ENCODE data around the gene ST6GALNAC3. TPM values are rescaled to one million over a fixed set of nuclear protein-coding genes. Genes with fewer than 3 reads are reported as not detected.

Gene ST6GALNAC3
- total and polyA plus RNA-seq, 2 donors from 2014 or later, result 8.8 to 15.8 TPM

DNA sequence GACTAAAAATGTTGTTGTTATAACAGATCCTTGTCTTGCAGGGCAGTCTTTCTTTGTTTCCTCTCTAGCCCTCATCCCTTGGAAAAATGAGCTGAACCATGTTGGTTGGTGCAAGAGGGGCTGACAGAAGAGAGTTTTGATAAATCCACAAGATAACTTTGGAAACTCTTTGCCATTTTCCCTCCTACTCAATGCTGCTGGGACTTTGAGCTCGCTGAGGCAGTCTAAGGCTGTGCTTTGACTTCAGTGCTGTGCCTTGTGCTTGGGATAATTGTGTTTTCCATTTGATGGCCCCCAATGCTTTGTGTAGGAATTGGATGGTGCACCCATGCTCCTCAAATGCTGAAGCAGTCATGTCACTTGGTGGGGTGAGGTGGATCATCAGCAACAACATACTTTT, 31.7 kb downstream of the ST6GALNAC3 start:
- no peaks in the 10 kb centered on the region for H3K9me3 ChIP-seq (ENCODE audit: control insufficient read depth in 2 of 3, insufficient read depth in 1 of 3, low read length in 3 of 3)
- no peak for FAIRE-seq

GRCh38 chr1:76106719-76107235, 32.2 kb downstream of the ST6GALNAC3 start:
- intact Hi-C loops (cut with DNase I), result no loop called here
- H3K9ac ChIP-seq (ENCODE audit: low read length in 3 of 3), result no peak overlapping the region
- no peaks in the 10 kb centered on the region for H3K4me1 ChIP-seq (ENCODE audit: control insufficient read depth in 2 of 3, insufficient read depth in 2 of 3, low read depth in 1 of 3, low read length in 3 of 3)
- no peak for FAIRE-seq
- no peak for TF ChIP-seq CTCF (IDR thresholded peaks at IDR 0.05; ENCODE audit: borderline replicate concordance, extremely low read depth, insufficient read depth)
- no peaks in the 10 kb centered on the region for H3K36me3 ChIP-seq (ENCODE audit: control insufficient read depth in 2 of 3, insufficient read depth in 3 of 3, low read length in 3 of 3)
- H3K9me3 ChIP-seq (ENCODE audit: control insufficient read depth in 2 of 3, insufficient read depth in 1 of 3, low read length in 3 of 3), result no peaks in the 10 kb centered on the region
- H3K27me3 ChIP-seq (ENCODE audit: control insufficient read depth, insufficient read depth, low read length), result no peaks in the 10 kb centered on the region
- H3K27ac ChIP-seq (ENCODE audit: low read depth in 2 of 2, low read length in 2 of 2), result no peak overlapping the region
- no peak overlapping the region for H3K4me3 ChIP-seq (ENCODE audit: low read length in 3 of 3)
- DNase-seq, result no peak

More for the DNA sequence above, 31.7 kb downstream of the ST6GALNAC3 start:
- Histone ChIP-seq H3K27ac (ENCODE audit: low read depth in 2 of 2, low read length in 2 of 2) (no peak overlapping the region), H3K36me3 (ENCODE audit: control insufficient read depth in 2 of 3, insufficient read depth in 3 of 3, low read length in 3 of 3) (no peaks in the 10 kb centered on the region), H3K27me3 (ENCODE audit: control insufficient read depth, insufficient read depth, low read length) (no peaks in the 10 kb centered on the region), H3K9ac (ENCODE audit: low read length in 3 of 3) (no peak overlapping the region), H3K4me3 (ENCODE audit: low read length in 3 of 3) (no peak overlapping the region), H3K4me1 (ENCODE audit: control insufficient read depth in 2 of 3, insufficient read depth in 2 of 3, low read depth in 1 of 3, low read length in 3 of 3) (no peaks in the 10 kb centered on the region)
- DNase-seq, result no peak
- TF ChIP-seq CTCF (IDR thresholded peaks at IDR 0.05; ENCODE audit: borderline replicate concordance, extremely low read depth, insufficient read depth), result no peak
- intact Hi-C loops (cut with DNase I), result no loop called here

DNA sequence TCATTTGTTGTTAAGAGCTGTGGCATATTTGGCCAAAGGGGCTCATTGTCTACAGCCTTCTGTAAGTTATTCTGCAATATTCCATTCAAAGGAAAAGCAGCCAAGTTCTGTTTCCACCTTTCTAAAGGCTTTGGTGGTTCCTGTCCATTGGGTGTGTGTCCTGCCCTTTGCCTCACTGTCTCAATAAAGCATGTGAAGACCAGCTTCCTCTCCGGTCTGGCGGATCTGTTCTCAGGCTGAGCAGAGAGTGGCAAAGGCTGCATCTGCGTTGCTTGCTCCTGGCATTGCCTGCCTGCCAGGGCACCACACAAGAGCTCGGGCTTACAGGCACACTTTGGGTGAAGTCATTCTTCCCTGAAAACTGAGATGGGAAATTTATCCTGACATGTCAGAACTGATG, 34.9 kb downstream of the ST6GALNAC3 start:
- FAIRE-seq, result no peak
- H3K9ac ChIP-seq (ENCODE audit: low read length in 3 of 3), result no peak overlapping the region
- no peaks in the 10 kb centered on the region for H3K9me3 ChIP-seq (ENCODE audit: control insufficient read depth in 2 of 3, insufficient read depth in 1 of 3, low read length in 3 of 3)
- no peak overlapping the region for H3K4me3 ChIP-seq (ENCODE audit: low read length in 3 of 3)
- H3K27me3 ChIP-seq (ENCODE audit: control insufficient read depth, insufficient read depth, low read length), result no peaks in the 10 kb centered on the region
- H3K4me1 ChIP-seq (ENCODE audit: control insufficient read depth in 2 of 3, insufficient read depth in 2 of 3, low read depth in 1 of 3, low read length in 3 of 3), result no peaks in the 10 kb centered on the region
- intact Hi-C loops (cut with DNase I), result no loop called here
- H3K36me3 ChIP-seq (ENCODE audit: control insufficient read depth in 2 of 3, insufficient read depth in 3 of 3, low read length in 3 of 3), result no peaks in the 10 kb centered on the region
- DNase-seq, result peak in 1 of 5 donors; percentile 42
- no peak overlapping the region for H3K27ac ChIP-seq (ENCODE audit: low read depth in 2 of 2, low read length in 2 of 2)
- no peak for TF ChIP-seq CTCF (IDR thresholded peaks at IDR 0.05; ENCODE audit: borderline replicate concordance, extremely low read depth, insufficient read depth)

All from kidney (tissue), 14 donors.